SU-DHL-6 (cell line): ENCODE measurements around the gene RAB27B.
"Not testable (repeated sequence)": the region's sequence is repeated elsewhere in the genome, so short reads cannot be mapped to it uniquely, and the experiment has no call there.

Experiments used
- H2AFZ ChIP-seq: fragments of 200-600 bp; sonication (generic); 2 replicates; pipeline ENCODE4 v1.6.1; 2014; ENCODE audit warnings: low read depth, mild to moderate bottlenecking, moderate library complexity, mixed read lengths, antibody characterized with exemption, low read length; ENCODE audit not compliant: severe bottlenecking
- H3F3A ChIP-seq: fragments of 200-600 bp; shearing (Covaris generic); 2 replicates; pipeline ENCODE4 v1.6.0; 2016; ENCODE audit warnings: antibody characterized with exemption, mild to moderate bottlenecking; ENCODE audit not compliant: insufficient read depth
- H3K27ac ChIP-seq: fragments of 200-600 bp; sonication (generic); 2 replicates; pipeline ENCODE4 v1.5.1; 2016; ENCODE audit warnings: low read depth, mild to moderate bottlenecking, low read length, moderate library complexity, mixed read lengths
- H3K27me3 ChIP-seq: fragments of 200-600 bp; sonication (generic), shearing (Covaris generic); 2 replicates; pipeline ENCODE4 v1.6.0; 2014; ENCODE audit warnings: mild to moderate bottlenecking, low read length
- H3K36me3 ChIP-seq: fragments of 200-600 bp; sonication (generic); 2 replicates; pipeline ENCODE4 v1.6.1; 2014; ENCODE audit warnings: mild to moderate bottlenecking, low read length, mixed read lengths
- H3K4me2 ChIP-seq: fragments of 300-600, 200-600 bp; shearing (Covaris generic), sonication (generic); 2 replicates; pipeline ENCODE4 v1.6.0; 2014; ENCODE audit warnings: low read length, low read depth, mild to moderate bottlenecking; ENCODE audit not compliant: poor library complexity, severe bottlenecking
- H3K4me3 ChIP-seq: fragments of 200-600 bp; sonication (generic); 2 replicates; pipeline ENCODE4 v1.5.1; 2014; ENCODE audit warnings: antibody characterized with exemption, low read length, mild to moderate bottlenecking, mixed read lengths; ENCODE audit not compliant: insufficient read depth, poor library complexity, severe bottlenecking
- H3K79me2 ChIP-seq: fragments of 200-600 bp; sonication (generic); 2 replicates; pipeline ENCODE4 v1.6.1; 2014; ENCODE audit warnings: mild to moderate bottlenecking, low read length, moderate library complexity; ENCODE audit not compliant: insufficient read depth
- H3K9ac ChIP-seq: fragments of 200-600 bp; sonication (generic); 2 replicates; pipeline ENCODE4 v1.7.0; 2014; ENCODE audit warnings: mild to moderate bottlenecking, low read length
- H3K9me2 ChIP-seq: fragments of 200-600 bp; sonication (generic); replicated peaks from 2 replicates; pipeline ENCODE4 v1.6.1; 2014; ENCODE audit warnings: low read length; ENCODE audit not compliant: insufficient read depth
- H3K9me3 ChIP-seq: fragments of 200-600 bp; sonication (generic); 2 replicates; pipeline ENCODE4 v1.6.1; 2014; ENCODE audit warnings: low read length, mixed read lengths; ENCODE audit not compliant: insufficient read depth
- H4K20me1 ChIP-seq: fragments of 200-600 bp; sonication (generic); 2 replicates; pipeline ENCODE4 v1.6.1; 2014; ENCODE audit warnings: low read depth, mild to moderate bottlenecking, antibody characterized with exemption, low read length, moderate library complexity, mixed read lengths
- EZH2phosphoT487 ChIP-seq: fragments of 200-600 bp; sonication (generic), shearing (Covaris generic); conservative IDR thresholded peaks from 2 replicates; pipeline ENCODE4 v1.6.1; 2018; ENCODE audit warnings: mild to moderate bottlenecking, antibody characterized with exemption, low read length, moderate library complexity, mixed read lengths
- TF ChIP-seq, protein P1 (sequence below): fragments of 200-600 bp; sonication (generic); IDR thresholded peaks from one replicate; pipeline ENCODE4 v1.5.1; 2017; ENCODE audit warnings: antibody characterized with exemption, mild to moderate bottlenecking, low read length, moderate library complexity; ENCODE audit not compliant: insufficient read depth, poor library complexity, severe bottlenecking

The RAB27B gene

GRCh38 chr18:54813977-54814565, 14.2 kb upstream of the RAB27B start:
- no peak overlapping the region for H3K27ac ChIP-seq
- H4K20me1 ChIP-seq, result no peaks in the 10 kb centered on the region
- TF ChIP-seq EZH2phosphoT487, result no peak
- TF ChIP-seq, protein P1, sequence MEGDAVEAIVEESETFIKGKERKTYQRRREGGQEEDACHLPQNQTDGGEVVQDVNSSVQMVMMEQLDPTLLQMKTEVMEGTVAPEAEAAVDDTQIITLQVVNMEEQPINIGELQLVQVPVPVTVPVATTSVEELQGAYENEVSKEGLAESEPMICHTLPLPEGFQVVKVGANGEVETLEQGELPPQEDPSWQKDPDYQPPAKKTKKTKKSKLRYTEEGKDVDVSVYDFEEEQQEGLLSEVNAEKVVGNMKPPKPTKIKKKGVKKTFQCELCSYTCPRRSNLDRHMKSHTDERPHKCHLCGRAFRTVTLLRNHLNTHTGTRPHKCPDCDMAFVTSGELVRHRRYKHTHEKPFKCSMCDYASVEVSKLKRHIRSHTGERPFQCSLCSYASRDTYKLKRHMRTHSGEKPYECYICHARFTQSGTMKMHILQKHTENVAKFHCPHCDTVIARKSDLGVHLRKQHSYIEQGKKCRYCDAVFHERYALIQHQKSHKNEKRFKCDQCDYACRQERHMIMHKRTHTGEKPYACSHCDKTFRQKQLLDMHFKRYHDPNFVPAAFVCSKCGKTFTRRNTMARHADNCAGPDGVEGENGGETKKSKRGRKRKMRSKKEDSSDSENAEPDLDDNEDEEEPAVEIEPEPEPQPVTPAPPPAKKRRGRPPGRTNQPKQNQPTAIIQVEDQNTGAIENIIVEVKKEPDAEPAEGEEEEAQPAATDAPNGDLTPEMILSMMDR, result no peak

GRCh38 chr18:54815086-54815485, 13.2 kb upstream of the RAB27B start:
- H3K36me3 ChIP-seq, result no peaks in the 10 kb centered on the region
- H2AFZ ChIP-seq, result no peak overlapping the region
- H3K9me2 ChIP-seq, result no peaks in the 10 kb centered on the region
- no peaks in the 10 kb centered on the region for H3K79me2 ChIP-seq
- no peaks in the 10 kb centered on the region for H3K9me3 ChIP-seq
- no peak overlapping the region for H3K4me3 ChIP-seq
- TF ChIP-seq EZH2phosphoT487, result no peak
- TF ChIP-seq, protein P1, result no peak
- H3K27ac ChIP-seq, result no peak overlapping the region
- H3K9ac ChIP-seq, result no peak overlapping the region
- no peaks in the 10 kb centered on the region for H3F3A ChIP-seq
- no peaks in the 10 kb centered on the region for H3K27me3 ChIP-seq
- no peaks in the 10 kb centered on the region for H4K20me1 ChIP-seq
- no peak overlapping the region for H3K4me2 ChIP-seq

More at GRCh38 chr18:54813977-54814565, 14.2 kb upstream of the RAB27B start:
- H3K9ac ChIP-seq, result no peak overlapping the region
- H3K27me3 ChIP-seq, result no peaks in the 10 kb centered on the region
- no peaks in the 10 kb centered on the region for H3K79me2 ChIP-seq
- H3K9me3 ChIP-seq, result no peaks in the 10 kb centered on the region
- H3K4me3 ChIP-seq, result no peak overlapping the region
- H3K36me3 ChIP-seq, result no peaks in the 10 kb centered on the region
- no peaks in the 10 kb centered on the region for H3F3A ChIP-seq
- H3K4me2 ChIP-seq, result no peak overlapping the region
- no peak overlapping the region for H2AFZ ChIP-seq
- no peaks in the 10 kb centered on the region for H3K9me2 ChIP-seq

DNA sequence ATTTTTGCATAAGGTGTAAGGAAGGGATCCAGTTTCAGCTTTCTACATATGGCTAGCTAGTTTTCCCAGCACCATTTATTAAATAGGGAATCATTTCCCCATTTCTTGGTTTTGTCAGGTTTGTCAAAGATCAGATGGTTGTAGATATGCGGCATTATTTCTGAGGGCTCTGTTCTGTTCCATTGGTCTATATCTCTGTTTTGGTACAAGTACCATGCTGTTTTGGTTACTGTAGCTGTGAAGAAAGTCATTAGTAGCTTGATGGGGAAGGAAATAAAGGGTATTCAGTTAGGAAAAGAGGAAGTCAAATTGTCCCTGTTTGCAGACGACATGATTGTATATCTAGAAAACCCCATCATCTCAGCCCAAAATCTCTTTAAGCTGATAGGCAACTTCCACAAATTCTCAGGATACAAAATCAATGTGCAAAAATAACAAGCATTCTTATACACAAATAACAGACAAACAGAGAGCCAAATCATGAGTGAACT, 7.4 kb upstream of the RAB27B start:
- not testable (repeated sequence) for H3K27ac ChIP-seq, H3K27me3 ChIP-seq, H3K9me2 ChIP-seq, H4K20me1 ChIP-seq, H3K9me3 ChIP-seq, H3K4me2 ChIP-seq, H3K36me3 ChIP-seq, H3K4me3 ChIP-seq, H3K9ac ChIP-seq, H3K79me2 ChIP-seq, H3F3A ChIP-seq, H2AFZ ChIP-seq
